Lung (tissue), 12 donors: ENCODE data around the gene DPH1. TPM values are rescaled to one million over a fixed set of nuclear protein-coding genes. Genes with fewer than 3 reads are reported as not detected.
"Not testable (repeated sequence)": the region's sequence is repeated elsewhere in the genome, so short reads cannot be mapped to it uniquely, and the experiment has no call there.

Source experiments
- ATAC-seq: fragments of 200-7000 bp; cut with Tn5 transposase; one replicate; pipeline ENCODE4 v1.9.1; 2020; ENCODE audit warnings: moderate number of reproducible peaks; ENCODE audit not compliant: insufficient read depth, low FRiP score
- DNase-seq, 3 donors: peaks; one replicate each; pipeline ENCODE4 v3.0.0-alpha.2; 2013 to 2017
- H3K27ac ChIP-seq, 2 donors: one replicate each; pipeline ENCODE4 v1.5.1; 2013; ENCODE audit warnings: mild to moderate bottlenecking in 2 of 2, moderate library complexity in 2 of 2, control low read depth in 1 of 2, inconsistent platforms in 1 of 2, low read depth in 1 of 2, low read length in 1 of 2
- H3K27me3 ChIP-seq, 3 donors: one replicate each; pipeline ENCODE4 v1.5.1; 2013; ENCODE audit warnings: low read length in 2 of 3; ENCODE audit not compliant: control insufficient read depth in 3 of 3, insufficient read depth in 3 of 3
- H3K36me3 ChIP-seq, 4 donors: one replicate each; pipeline ENCODE4 v1.5.1; 2013; ENCODE audit warnings: low read length in 4 of 4, mild to moderate bottlenecking in 1 of 4, moderate library complexity in 1 of 4; ENCODE audit not compliant: control insufficient read depth in 4 of 4, insufficient read depth in 4 of 4
- H3K4me1 ChIP-seq, 5 donors: one replicate each; pipeline ENCODE4 v1.5.1; 2013; ENCODE audit warnings: low read length in 5 of 5, mild to moderate bottlenecking in 2 of 5, moderate library complexity in 1 of 5; ENCODE audit not compliant: control insufficient read depth in 5 of 5, insufficient read depth in 5 of 5
- H3K4me3 ChIP-seq: one replicate; pipeline ENCODE4 v1.5.1; 2013; ENCODE audit warnings: mild to moderate bottlenecking, control low read depth, moderate library complexity
- H3K9ac ChIP-seq, 2 donors: one replicate each; pipeline ENCODE4 v1.5.1; 2013; ENCODE audit warnings: low read length in 2 of 2, control low read depth in 1 of 2; ENCODE audit not compliant: insufficient read depth in 1 of 2
- H3K9me3 ChIP-seq, 4 donors: one replicate each; pipeline ENCODE4 v1.5.1; 2013; ENCODE audit warnings: low read length in 3 of 4, mild to moderate bottlenecking in 1 of 4, moderate library complexity in 1 of 4; ENCODE audit not compliant: control insufficient read depth in 4 of 4, insufficient read depth in 3 of 4
- WGBS, 2 donors: extraction: QIAGEN DNeasy Blood & Tissue Kit; methylation state at CpG; one replicate each; pipeline ENCODE4 v1.1.7; 2013; 5-methylcytosine and 5-hydroxymethylcytosine counted together
- polyA plus RNA-seq, 2 donors: library from polyadenylated mRNA; stranded (reverse); fragments of 200-250 nt; gene quantifications; one replicate each; pipeline ENCODE4 v1.2.1, GENCODE V29; 2013
- total RNA-seq, 2 donors: library from RNA; depleted of rRNA in 1 of 2; stranded (reverse); fragments of >200 nt in 1 of 2; gene quantifications; one replicate each; pipeline ENCODE4 v1.2.1, GENCODE V29; 2014 to 2021
- TF ChIP-seq, protein P1 (sequence below): IDR thresholded peaks from 2 replicates; pipeline ENCODE4 v1.5.1; 2012; ENCODE audit warnings: mild to moderate bottlenecking; ENCODE audit errors: control extremely low read depth, extremely low read depth
- donor health status: control.
- donor health status: control.
- donor health status: Bipolar disorder and iron deficiency.
- donor health status: healthy.
- donor health status: DM: yes; HTN: yes; CAD: no.

DPH1 gene
- total and polyA plus RNA-seq, 4 donors, result 21.1 to 37.8 (median 27.2) TPM

DNA sequence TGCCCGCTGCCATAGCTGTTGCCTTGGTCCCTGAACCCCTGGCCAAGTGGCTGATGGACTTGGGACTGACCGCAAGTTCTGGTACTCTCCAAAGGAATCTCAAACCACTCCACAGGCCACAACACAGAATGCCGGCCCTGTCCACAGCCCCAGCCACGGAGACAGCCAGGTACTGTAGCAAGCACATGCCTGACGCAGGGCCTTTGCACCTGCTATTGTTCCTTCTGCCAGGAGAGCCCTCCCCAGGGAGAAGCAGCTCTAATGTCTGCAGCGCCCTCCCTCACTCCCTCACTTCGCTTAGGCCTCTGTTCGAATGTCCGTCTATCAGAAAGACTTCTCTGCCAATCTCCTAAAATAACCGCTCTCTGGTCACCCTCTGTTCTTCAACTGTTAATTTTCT lies 20.2 kb upstream of the DPH1 start:
- TF ChIP-seq, protein P1, sequence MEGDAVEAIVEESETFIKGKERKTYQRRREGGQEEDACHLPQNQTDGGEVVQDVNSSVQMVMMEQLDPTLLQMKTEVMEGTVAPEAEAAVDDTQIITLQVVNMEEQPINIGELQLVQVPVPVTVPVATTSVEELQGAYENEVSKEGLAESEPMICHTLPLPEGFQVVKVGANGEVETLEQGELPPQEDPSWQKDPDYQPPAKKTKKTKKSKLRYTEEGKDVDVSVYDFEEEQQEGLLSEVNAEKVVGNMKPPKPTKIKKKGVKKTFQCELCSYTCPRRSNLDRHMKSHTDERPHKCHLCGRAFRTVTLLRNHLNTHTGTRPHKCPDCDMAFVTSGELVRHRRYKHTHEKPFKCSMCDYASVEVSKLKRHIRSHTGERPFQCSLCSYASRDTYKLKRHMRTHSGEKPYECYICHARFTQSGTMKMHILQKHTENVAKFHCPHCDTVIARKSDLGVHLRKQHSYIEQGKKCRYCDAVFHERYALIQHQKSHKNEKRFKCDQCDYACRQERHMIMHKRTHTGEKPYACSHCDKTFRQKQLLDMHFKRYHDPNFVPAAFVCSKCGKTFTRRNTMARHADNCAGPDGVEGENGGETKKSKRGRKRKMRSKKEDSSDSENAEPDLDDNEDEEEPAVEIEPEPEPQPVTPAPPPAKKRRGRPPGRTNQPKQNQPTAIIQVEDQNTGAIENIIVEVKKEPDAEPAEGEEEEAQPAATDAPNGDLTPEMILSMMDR, result no peak
- ATAC-seq (no peak), DNase-seq (no peak)
- H3K9me3 ChIP-seq, result no peaks in the 10 kb centered on the region
- 92 to 98% methylated on average over 10 of the region's 10 CpGs for WGBS, 2 donors
- no peaks in the 10 kb centered on the region for H3K27me3 ChIP-seq
- H3K9ac ChIP-seq, result no peak overlapping the region
- H3K4me1 ChIP-seq, result peaks cover 0 to 9% (median 0%) of the 10 kb centered on the region in 5 donors
- no peaks in the 10 kb centered on the region for H3K36me3 ChIP-seq
- H3K27ac ChIP-seq, result no peak overlapping the region
- H3K4me3 ChIP-seq, result no peak overlapping the region

DNA sequence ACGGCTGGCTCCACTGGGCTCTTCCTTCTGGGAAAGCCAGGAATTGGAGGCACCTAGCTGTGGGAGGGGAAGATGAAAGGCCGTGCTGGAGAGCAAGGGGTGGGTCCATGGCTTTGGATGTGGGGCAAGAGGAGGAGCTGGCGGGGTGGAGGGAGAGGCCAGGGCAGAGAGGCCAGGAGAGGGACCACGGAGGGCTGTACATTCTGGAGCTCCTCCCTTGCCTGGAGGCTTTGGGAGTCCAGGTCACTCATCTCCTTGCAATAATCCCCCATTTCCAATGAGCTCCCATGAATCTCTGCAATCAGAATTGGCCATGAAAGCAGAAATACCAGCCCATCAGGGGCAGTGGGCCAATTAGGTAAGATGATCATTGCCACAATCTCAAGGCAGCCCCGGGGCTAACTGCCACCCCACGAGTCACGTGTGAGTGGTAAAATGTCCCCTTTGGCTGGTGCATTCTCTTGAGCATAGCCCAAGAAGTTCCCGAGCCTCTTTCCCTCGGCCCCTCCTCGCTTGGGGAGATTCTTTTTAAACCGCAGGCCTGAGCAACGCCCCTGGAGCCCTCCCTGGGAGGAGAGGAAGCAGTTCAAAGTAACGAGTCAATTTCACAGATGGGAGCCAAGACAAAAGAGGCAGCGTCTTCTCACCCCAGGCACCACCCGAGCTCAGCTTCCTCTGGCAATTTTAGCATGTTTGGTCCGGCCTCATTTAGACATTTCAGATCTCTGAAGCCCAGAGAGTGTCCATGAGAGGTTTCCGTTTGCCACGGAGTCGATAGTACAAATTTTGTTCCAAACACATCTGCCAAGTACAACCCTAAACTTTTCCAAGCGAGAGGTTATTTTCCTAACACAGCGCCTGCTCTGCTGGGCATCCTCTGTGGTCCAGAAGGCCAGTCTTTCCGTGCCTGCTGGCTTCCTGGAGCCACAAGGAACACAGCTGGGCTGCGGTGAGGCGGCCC lies 18.3 kb upstream of the DPH1 start:
- Histone ChIP-seq H3K9me3 (no peaks in the 10 kb centered on the region), H3K27me3 (no peaks in the 10 kb centered on the region), H3K4me3 (no peak overlapping the region), H3K36me3 (no peaks in the 10 kb centered on the region), H3K4me1 (peaks cover 0 to 9% (median 2%) of the 10 kb centered on the region in 5 donors), H3K9ac (no peak overlapping the region), H3K27ac (peak overlapping the region in 1 of 2 donors; percentile 75)
- WGBS, 2 donors, result 34 to 48% methylated on average over 24 of the region's 24 CpGs
- ATAC-seq (no peak), DNase-seq (peak in 1 of 3 donors; percentile 36)
- TF ChIP-seq, protein P1, result no peak

DNA sequence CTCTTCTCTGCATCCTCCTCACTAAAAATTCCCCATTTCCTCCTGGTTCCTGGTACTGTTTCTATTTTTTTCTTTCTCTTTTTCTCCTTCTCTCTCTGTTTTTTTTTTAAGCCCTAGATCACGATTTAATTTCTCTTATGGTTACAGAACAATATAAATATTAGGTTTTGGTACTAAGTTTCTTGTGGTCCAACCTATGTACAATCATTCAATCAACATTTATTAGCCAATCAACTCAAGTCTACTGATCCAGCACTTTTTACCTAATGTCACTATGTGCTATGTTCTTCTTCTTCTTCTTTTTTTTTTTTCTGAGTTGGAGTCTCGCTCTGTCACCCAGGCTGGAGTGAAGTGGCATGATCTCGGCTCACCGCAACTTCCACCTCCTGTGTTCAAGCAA lies 17.5 kb upstream of the DPH1 start:
- Histone ChIP-seq H3K27ac (peak overlapping the region in 1 of 2 donors; percentile 75), H3K9me3 (no peaks in the 10 kb centered on the region), H3K4me1 (peaks cover 0 to 9% (median 2%) of the 10 kb centered on the region in 5 donors), H3K27me3 (no peaks in the 10 kb centered on the region), H3K4me3 (no peak overlapping the region), H3K36me3 (no peaks in the 10 kb centered on the region), H3K9ac (no peak overlapping the region)
- TF ChIP-seq, protein P1, result no peak
- DNase-seq (no peak), ATAC-seq (no peak)
- 88 to 97% methylated on average over 4 of the region's 4 CpGs for WGBS, 2 donors

DNA sequence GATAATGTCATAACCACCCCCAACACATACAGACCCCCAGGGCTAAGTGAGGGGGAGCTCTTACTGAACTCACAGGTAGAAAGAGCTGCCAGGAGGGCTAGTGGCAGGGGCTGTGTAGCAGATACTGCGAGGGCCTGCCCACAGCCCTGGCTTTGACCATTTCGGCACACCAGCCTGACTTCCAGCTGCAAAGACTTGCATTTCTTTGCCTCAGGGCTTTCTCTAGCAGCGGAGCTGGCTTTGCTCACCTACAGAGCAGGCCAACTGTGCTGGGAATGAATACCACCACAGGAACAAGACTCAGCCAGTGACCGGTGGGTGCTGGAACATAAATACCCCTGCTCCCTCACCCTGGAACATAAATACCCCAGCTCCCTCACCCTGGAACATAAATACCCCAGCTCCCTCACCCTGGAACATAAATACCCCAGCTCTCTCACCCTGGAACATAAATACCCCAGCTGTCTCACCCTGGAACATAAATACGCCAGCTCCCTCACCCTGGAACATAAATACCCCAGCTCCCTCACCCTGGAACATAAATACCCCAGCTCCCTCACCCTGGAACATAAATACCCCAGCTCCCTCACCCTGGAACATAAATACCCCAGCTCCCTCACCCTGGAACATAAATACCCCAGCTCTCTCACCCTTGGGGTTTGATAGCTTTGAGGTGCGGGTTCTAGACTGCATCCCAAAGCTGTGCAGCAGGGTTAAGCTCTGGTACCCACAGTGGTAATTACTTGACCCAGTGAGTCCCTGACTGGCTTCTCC lies 16.5 kb upstream of the DPH1 start:
- not testable (repeated sequence) for ATAC-seq, DNase-seq, H3K27me3 ChIP-seq, H3K36me3 ChIP-seq, H3K27ac ChIP-seq, H3K9me3 ChIP-seq, H3K9ac ChIP-seq, H3K4me1 ChIP-seq, H3K4me3 ChIP-seq
- WGBS, 2 donors, result 96 to 99% methylated on average over 6 of the region's 6 CpGs
